IMR-90 (cell line): ENCODE measurements around the gene SLC35C1. TPM values are rescaled to one million over a fixed set of nuclear protein-coding genes. Genes with fewer than 3 reads are reported as not detected.
A peak's percentile ranks its signal among the peaks of the same experiment; 100 is the strongest.

Experiments
- ATAC-seq: fragments of 200-7000 bp; cut with Tn5 transposase; 2 replicates; pipeline ENCODE4 v1.9.1; 2020; ENCODE audit warnings: low read depth, mild to moderate bottlenecking, moderate library complexity
- BruUV-seq: library from RNA; stranded (reverse); fragments of 400-500 nt; replicated peaks from 2 replicates; lab custom pipeline; 2021; lab: Mats Ljungman, UMichigan
- CTCF ChIA-PET: fragments of 300-600 bp; formaldehyde crosslinking; extraction: SDS; loops from one replicate; lab custom pipeline; 2021; ENCODE audit warnings: antibody characterized with exemption; lab: Yijun Ruan, JAX
- POLR2A ChIA-PET: fragments of 300-600 bp; sonication (Branson Sonifier 250); formaldehyde crosslinking; loops from one replicate; lab custom pipeline; 2022; ENCODE audit warnings: antibody characterized with exemption; ENCODE audit not compliant: unreplicated experiment; lab: Charles Lee
- DNase-seq: peaks from one replicate; pipeline ENCODE4 v3.0.0; 2013
- H2AFZ ChIP-seq: replicated peaks from 2 replicates; pipeline ENCODE3; 2013; ENCODE audit warnings: low read length, mild to moderate bottlenecking; ENCODE audit not compliant: poor library complexity
- H2AK5ac ChIP-seq: 2 replicates; pipeline ENCODE4 v1.6.1; 2013; ENCODE audit warnings: low read depth, low read length, inconsistent platforms
- H2AK9ac ChIP-seq: replicated peaks from 2 replicates; pipeline ENCODE3; 2013; ENCODE audit warnings: mild to moderate bottlenecking, low read depth, low read length, moderate library complexity; ENCODE audit not compliant: poor library complexity
- H2BK120ac ChIP-seq: 2 replicates; pipeline ENCODE4 v1.6.1; 2013; ENCODE audit warnings: low read depth, low read length, inconsistent platforms
- H2BK15ac ChIP-seq: 3 replicates; pipeline ENCODE4 v1.6.1; 2013; ENCODE audit warnings: low read depth, low read length, inconsistent platforms
- H2BK20ac ChIP-seq: 2 replicates; pipeline ENCODE4 v1.6.1; 2013; ENCODE audit warnings: low read depth, mild to moderate bottlenecking, inconsistent platforms, low read length, moderate library complexity
- H2BK5ac ChIP-seq: 2 replicates; pipeline ENCODE4 v1.6.1; 2013; ENCODE audit warnings: mild to moderate bottlenecking, low read depth, low read length, inconsistent platforms; ENCODE audit not compliant: poor library complexity, severe bottlenecking
- H3K14ac ChIP-seq: replicated peaks from 2 replicates; pipeline ENCODE4 v1.6.1; 2013; ENCODE audit warnings: low read depth, low read length, inconsistent platforms
- H3K18ac ChIP-seq: 2 replicates; pipeline ENCODE4 v1.6.1; 2013; ENCODE audit warnings: low read depth, low read length, control low read depth
- H3K23ac ChIP-seq: 2 replicates; pipeline ENCODE4 v1.6.1; 2013; ENCODE audit warnings: low read depth, low read length, inconsistent platforms
- H3K27ac ChIP-seq: 2 replicates; pipeline ENCODE4 v1.5.1; 2013; ENCODE audit warnings: mild to moderate bottlenecking, control low read depth, low read length; ENCODE audit not compliant: insufficient read depth
- H3K27me3 ChIP-seq: 2 replicates; pipeline ENCODE4 v1.6.1; 2013; ENCODE audit warnings: low read length; ENCODE audit not compliant: control insufficient read depth, insufficient read depth
- H3K36me3 ChIP-seq: 2 replicates; pipeline ENCODE4 v1.6.1; 2013; ENCODE audit warnings: low read length, mixed read lengths; ENCODE audit not compliant: control insufficient read depth, insufficient read depth
- H3K4ac ChIP-seq: 2 replicates; pipeline ENCODE4 v1.6.1; 2013; ENCODE audit warnings: low read depth, low read length, inconsistent platforms
- H3K4me1 ChIP-seq: 2 replicates; pipeline ENCODE4 v1.6.1; 2013; ENCODE audit warnings: low read length, mixed read lengths; ENCODE audit not compliant: control insufficient read depth, insufficient read depth
- H3K4me2 ChIP-seq: 2 replicates; pipeline ENCODE4 v1.6.1; 2013; ENCODE audit warnings: low read depth, mild to moderate bottlenecking, control low read depth, low read length, moderate library complexity
- H3K4me3 ChIP-seq: 2 replicates; pipeline ENCODE4 v1.5.1; 2013; ENCODE audit warnings: low read depth, mild to moderate bottlenecking, control low read depth, low read length, moderate library complexity; ENCODE audit not compliant: insufficient read depth
- H3K56ac ChIP-seq: 2 replicates; pipeline ENCODE4 v1.6.1; 2013; ENCODE audit warnings: low read length, inconsistent platforms; ENCODE audit not compliant: insufficient read depth; ENCODE audit errors: extremely low read depth
- H3K79me1 ChIP-seq, 2 experiments: 2 replicates each; pipeline ENCODE4 v1.6.1; 2013; ENCODE audit warnings: low read length in 2 of 2, inconsistent platforms in 1 of 2, low read depth in 1 of 2
- H3K9ac ChIP-seq: 2 replicates; pipeline ENCODE4 v1.6.1; 2013; ENCODE audit warnings: low read depth, low read length, control low read depth
- H3K9me1 ChIP-seq: 2 replicates; pipeline ENCODE4 v1.6.1; 2013; ENCODE audit warnings: low read length, inconsistent platforms; ENCODE audit not compliant: insufficient read depth
- H3K9me3 ChIP-seq: 2 replicates; pipeline ENCODE4 v1.6.1; 2013; ENCODE audit warnings: low read length; ENCODE audit not compliant: control insufficient read depth, insufficient read depth
- H4K20me1 ChIP-seq: 2 replicates; pipeline ENCODE4 v1.6.1; 2013; ENCODE audit warnings: low read length, inconsistent platforms; ENCODE audit not compliant: insufficient read depth
- H4K5ac ChIP-seq: 2 replicates; pipeline ENCODE4 v1.6.1; 2013; ENCODE audit warnings: mild to moderate bottlenecking, low read depth, low read length, control low read depth
- H4K8ac ChIP-seq, 2 experiments: 2 replicates each; pipeline ENCODE4 v1.6.1; 2013; ENCODE audit warnings: low read depth in 2 of 2, low read length in 2 of 2, control low read depth in 1 of 2, inconsistent platforms in 1 of 2
- H4K91ac ChIP-seq: 2 replicates; pipeline ENCODE4 v1.6.1; 2013; ENCODE audit warnings: low read depth, low read length, inconsistent platforms; ENCODE audit not compliant: insufficient read depth
- FOS ChIP-seq: fragments of 150-350 bp; IDR thresholded peaks from 2 replicates; pipeline ENCODE4 v1.6.1; 2016; ENCODE audit warnings: low read depth, low read length
- MAFK ChIP-seq: IDR thresholded peaks from 2 replicates; pipeline ENCODE4 v1.6.1; 2012; ENCODE audit warnings: low read depth, low read length, improper control_type of control experiment
- RFX5 ChIP-seq: IDR thresholded peaks from 2 replicates; pipeline ENCODE4 v1.8.0; 2012; ENCODE audit warnings: low read depth, mild to moderate bottlenecking, low read length, moderate library complexity
- WGBS, 2 experiments: methylation state at CpG; one replicate each; pipeline versions ENCODE4 v1.1.5 to v1.1.7; 2013; ENCODE audit warnings: missing lambda C conversion rate in 2 of 2; ENCODE audit not compliant: insufficient read length in 1 of 2; ENCODE audit errors: extremely low coverage in 2 of 2; 5-methylcytosine and 5-hydroxymethylcytosine counted together
- dilution Hi-C: fragments of 300-500 bp; cut with HindIII; formaldehyde crosslinking; loops from one replicate; pipeline ENCODE4 v1.14.3; 2018; ENCODE audit warnings: low sequenced_read_pairs; ENCODE audit not compliant: unreplicated experiment
- in situ Hi-C: fragments of 300-500 bp; cut with MboI; formaldehyde crosslinking; loops from 3 replicates; pipeline ENCODE4 v1.14.3; 2019; ENCODE audit warnings: low sequenced_read_pairs, inconsistent platforms, mixed read lengths
- intact Hi-C: fragments of 100-400 bp; cut with micrococcal nuclease; formaldehyde crosslinking; loops from 2 replicates; pipeline ENCODE4 v1.10.0; 2022
- polyA plus RNA-seq, 3 experiments: library from polyadenylated mRNA; depleted of rRNA; stranded (reverse); fragments of >200 nt; gene quantifications; 2 replicates each; pipeline ENCODE4 v1.2.3, GENCODE V29; 2012; ENCODE audit warnings: low replicate concordance in 1 of 3
- total RNA-seq: library from RNA; depleted of rRNA; stranded (reverse); fragments of >200 nt; gene quantifications from 2 replicates; pipeline ENCODE4 v1.2.3, GENCODE V29; 2012

SLC35C1 gene
- total and polyA plus RNA-seq, 2 of the 4 experiments (the other 2 are of a cell fraction) = 4.3 to 27.1 TPM

DNA sequence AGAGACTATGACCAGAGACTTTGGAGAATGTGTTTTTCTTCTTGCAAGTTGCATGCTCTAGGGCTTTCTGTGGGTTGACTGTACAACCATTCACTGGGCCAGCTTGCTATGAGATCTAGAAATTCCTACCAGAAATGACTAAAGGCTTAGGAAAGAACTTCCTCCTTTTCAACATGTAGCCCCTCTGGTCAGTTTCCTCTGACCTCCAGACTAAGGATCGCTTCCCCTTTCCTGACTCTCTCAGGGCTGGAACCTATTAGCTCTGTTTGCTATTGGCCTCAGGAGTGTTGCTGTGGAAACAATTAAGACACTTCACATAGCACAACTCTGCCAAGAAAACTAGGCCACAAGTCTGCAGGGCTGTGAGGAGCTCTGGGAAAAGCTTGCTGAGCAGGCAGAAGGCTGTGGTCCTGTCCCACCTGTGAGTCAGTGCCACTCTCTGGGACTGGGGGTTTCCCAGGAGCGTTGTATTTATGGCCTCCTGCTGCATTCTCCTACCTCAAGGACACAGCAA is 53.1 kb downstream of the SLC35C1 start:
- dilution Hi-C loops (no loop called here), in situ Hi-C loops (no loop called here), intact Hi-C loops (no loop called here)
- CTCF ChIA-PET = interaction anchor here (0.5 to 1.4 kb wide), 2 partner anchors 15 kb away, joined by 3 read pairs; no protein-coding TSS in a partner anchor
- peaks cover 14 to 62% of the 10 kb centered on the region in 2 experiments for H3K79me1 ChIP-seq
- BruUV-seq = no TSS peak
- H3K14ac ChIP-seq = no peak overlapping the region
- no peak overlapping the region for H3K4me2 ChIP-seq
- H2AK5ac ChIP-seq = peak overlapping the region; percentile 92; the same call in 1 of the 2 replicates
- peak; percentile 84 for DNase-seq
- H3K9me3 ChIP-seq = no peaks in the 10 kb centered on the region
- no peak overlapping the region for H2BK20ac ChIP-seq
- H3K27ac ChIP-seq = peak overlapping the region; percentile 75; the same call in 1 of the 2 replicates
- no peak overlapping the region for H3K4me3 ChIP-seq
- H2AFZ ChIP-seq = no peak overlapping the region
- no peak overlapping the region for H4K91ac ChIP-seq
- H3K23ac ChIP-seq = peak overlapping the region; percentile 1; the same call in 1 of the 2 replicates
- H3K4ac ChIP-seq = peak overlapping the region; percentile 90; the same call in 1 of the 2 replicates
- peak overlapping the region; percentile 62; the same call in 1 of the 2 replicates for H2BK120ac ChIP-seq
- TF ChIP-seq RFX5 = no peak
- TF ChIP-seq FOS = 0 out of 2 replicates have a peak, but pooled peaks have one; percentile 25
- TF ChIP-seq MAFK = peak; percentile 71
- peak overlapping the region in 1 of 2 experiments; percentile 12; a peak in 1 of 4 replicates for H4K8ac ChIP-seq
- H3K9me1 ChIP-seq = peaks cover 23% of the 10 kb centered on the region
- no peak overlapping the region for H3K56ac ChIP-seq
- H3K27me3 ChIP-seq = no peaks in the 10 kb centered on the region
- peak overlapping the region; percentile 3 for H2BK5ac ChIP-seq
- no peak overlapping the region for H3K9ac ChIP-seq
- H3K18ac ChIP-seq = peak overlapping the region; percentile 14; the same call in 1 of the 2 replicates
- 0 out of 3 replicates have a peak overlapping the region, but pooled peaks have one; percentile 36 for H2BK15ac ChIP-seq
- peaks cover 30% of the 10 kb centered on the region for H3K4me1 ChIP-seq
- no peak overlapping the region for H4K5ac ChIP-seq
- WGBS, 2 experiments = 60% methylated on average over 1 of the region's 2 CpGs; no CpG with 5 or more reads in 1 of the 2 experiments
- peaks cover 24% of the 10 kb centered on the region for H3K36me3 ChIP-seq
- H4K20me1 ChIP-seq = peaks cover 21% of the 10 kb centered on the region
- ATAC-seq = 0 out of 2 replicates have a peak, but pooled peaks have one; percentile 2
- H2AK9ac ChIP-seq = no peak overlapping the region
- POLR2A ChIA-PET = no interaction called here
